Measurements from ENCODE around the gene NDUFS6.

The NDUFS6 gene

GRCh38 chr5:1856596-1857255, 55.5 kb downstream of the NDUFS6 start:
- DNase-seq = no peak

- no peak for DNase-seq
These were observed 56.0 kb downstream of the NDUFS6 start for GRCh38 chr5:1857256-1857600.

GRCh38 chr5:1858436-1858835, 57.2 kb downstream of the NDUFS6 start:
- DNase-seq = no peak

GRCh38 chr5:1859099-1859498, 57.9 kb downstream of the NDUFS6 start:
- no peak for DNase-seq

GRCh38 chr5:1860021-1860610, 58.9 kb downstream of the NDUFS6 start:
- no peak for DNase-seq

GRCh38 chr5:1860949-1861348, 59.7 kb downstream of the NDUFS6 start:
- DNase-seq = no peak

GRCh38 chr5:1864896-1865440, 63.8 kb downstream of the NDUFS6 start:
- no peak for DNase-seq

GRCh38 chr5:1865486-1865885, 64.3 kb downstream of the NDUFS6 start:
- DNase-seq = no peak

Data from central memory CD4-positive, alpha-beta T cell (primary cell).